Measurements from ENCODE around the gene DPH1.
"Not testable (repeated sequence)": the region's sequence is repeated elsewhere in the genome, so short reads cannot be mapped to it uniquely, and the experiment has no call there.

DPH1 gene

DNA sequence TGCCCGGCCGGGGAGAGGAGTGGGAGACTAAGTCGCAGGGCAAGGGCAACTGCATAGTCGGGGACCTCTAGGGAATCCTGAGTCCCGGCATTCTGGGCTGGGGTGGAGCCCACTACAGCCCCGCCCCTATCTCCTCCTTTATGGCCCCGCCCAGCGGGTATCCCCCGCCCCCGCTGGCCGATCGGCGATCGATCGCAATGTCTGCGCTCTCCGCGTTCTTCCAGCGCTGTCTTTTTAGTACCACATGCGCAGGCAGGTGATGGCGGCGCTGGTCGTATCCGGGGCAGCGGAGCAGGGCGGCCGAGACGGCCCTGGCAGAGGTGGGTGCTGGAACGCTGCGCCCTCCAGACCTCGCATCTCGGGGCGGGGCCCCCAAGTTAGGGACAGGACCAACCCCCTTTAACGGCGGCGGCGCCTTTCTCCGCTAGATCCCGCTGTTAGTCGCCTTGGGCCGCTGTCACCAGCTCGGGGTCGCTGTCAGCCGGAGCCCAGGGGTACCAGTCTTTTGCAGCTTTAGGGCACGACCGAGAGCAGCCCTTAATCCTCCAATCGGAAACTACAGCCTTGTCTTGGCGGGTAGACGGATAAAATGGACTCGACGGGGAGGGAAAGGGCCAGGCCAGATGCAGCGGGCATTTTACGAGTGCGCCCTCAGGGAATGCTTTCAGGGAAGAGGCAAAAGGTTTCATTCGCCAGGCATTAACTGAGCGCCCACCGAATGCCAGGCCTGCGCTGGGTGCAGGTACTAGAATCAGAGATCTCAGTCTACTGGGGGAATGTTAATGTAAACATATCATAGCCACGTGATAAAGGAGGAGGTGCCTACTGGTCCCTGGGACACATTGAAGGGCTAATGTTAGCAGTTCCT lies at the start of gene DPH1:
TSS of gene DPH1 (plus strand) at position 243 of the 868 bp plus-strand sequence. CDS start at position 260, 17 bp downstream.
- Histone ChIP-seq H3K4me3 (IDR thresholded peaks at IDR 0.05; ENCODE audit: insufficient read depth, low read depth, low read length) (no peak within 1 kb of the TSS), H2AFZ (ENCODE audit: low read depth) (peak within 1 kb of the TSS; percentile 63; the same call in 1 of the 2 replicates), H3K79me2 (ENCODE audit: insufficient read depth, low read depth) (no peaks in the 10 kb centered on the region; the same call in 1 of the 2 replicates), H3K36me3 (ENCODE audit: insufficient read depth) (no peaks in the 10 kb centered on the region), H3K4me2 (peak within 1 kb of the TSS; percentile 84), H3K27ac (peak within 1 kb of the TSS; percentile 23; the same call in 1 of the 2 replicates), H3K9ac (peak within 1 kb of the TSS; percentile 56; the same call in 1 of the 2 replicates), H4K20me1 (ENCODE audit: insufficient read depth) (no peaks in the 10 kb centered on the region), H3K4me1 (ENCODE audit: low read depth, poor library complexity, severe bottlenecking) (peaks cover 3% of the 10 kb centered on the region), H3K27me3 (ENCODE audit: insufficient read depth, low read depth) (peaks cover 14% of the 10 kb centered on the region; the same call in 1 of the 2 replicates)
- TF ChIP-seq, protein P1, sequence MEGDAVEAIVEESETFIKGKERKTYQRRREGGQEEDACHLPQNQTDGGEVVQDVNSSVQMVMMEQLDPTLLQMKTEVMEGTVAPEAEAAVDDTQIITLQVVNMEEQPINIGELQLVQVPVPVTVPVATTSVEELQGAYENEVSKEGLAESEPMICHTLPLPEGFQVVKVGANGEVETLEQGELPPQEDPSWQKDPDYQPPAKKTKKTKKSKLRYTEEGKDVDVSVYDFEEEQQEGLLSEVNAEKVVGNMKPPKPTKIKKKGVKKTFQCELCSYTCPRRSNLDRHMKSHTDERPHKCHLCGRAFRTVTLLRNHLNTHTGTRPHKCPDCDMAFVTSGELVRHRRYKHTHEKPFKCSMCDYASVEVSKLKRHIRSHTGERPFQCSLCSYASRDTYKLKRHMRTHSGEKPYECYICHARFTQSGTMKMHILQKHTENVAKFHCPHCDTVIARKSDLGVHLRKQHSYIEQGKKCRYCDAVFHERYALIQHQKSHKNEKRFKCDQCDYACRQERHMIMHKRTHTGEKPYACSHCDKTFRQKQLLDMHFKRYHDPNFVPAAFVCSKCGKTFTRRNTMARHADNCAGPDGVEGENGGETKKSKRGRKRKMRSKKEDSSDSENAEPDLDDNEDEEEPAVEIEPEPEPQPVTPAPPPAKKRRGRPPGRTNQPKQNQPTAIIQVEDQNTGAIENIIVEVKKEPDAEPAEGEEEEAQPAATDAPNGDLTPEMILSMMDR (conservative IDR thresholded peaks at IDR 0.05; ENCODE audit: low read depth, low read length), result no peak; the same call in 1 of the 2 replicates

DNA sequence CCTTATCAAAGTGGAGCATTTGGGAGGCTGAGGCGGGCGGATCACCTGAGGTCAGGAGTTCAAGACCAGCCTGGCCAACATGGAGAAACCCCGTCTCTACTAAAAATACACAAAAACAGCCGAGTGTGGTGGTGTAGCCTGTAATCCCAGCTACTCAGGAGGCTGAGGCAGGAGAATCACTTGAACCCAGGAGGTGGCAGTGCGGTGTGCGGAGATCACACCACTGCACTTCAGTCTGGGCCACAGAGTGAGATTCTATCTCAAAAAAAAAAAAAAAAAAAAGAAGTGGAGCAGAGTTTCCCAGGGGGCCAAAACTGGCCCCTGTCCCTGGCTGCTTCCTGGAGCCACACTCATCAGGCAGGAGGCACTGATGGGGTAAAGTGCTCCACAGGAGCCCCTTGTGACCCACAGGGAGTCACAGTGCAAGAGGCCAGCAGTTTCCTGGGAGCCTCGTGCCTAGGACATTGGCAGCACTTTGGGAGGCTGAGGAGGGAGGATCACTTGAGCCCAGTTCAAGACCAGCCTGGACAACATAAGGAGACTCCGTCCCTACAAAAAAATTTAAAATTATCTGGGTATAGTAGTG lies 49.2 kb upstream of the DPH1 start:
- no peak overlapping the region for H3K4me3 ChIP-seq (IDR thresholded peaks at IDR 0.05; ENCODE audit: insufficient read depth, low read depth, low read length)
- H3K79me2 ChIP-seq (ENCODE audit: insufficient read depth, low read depth), result no peaks in the 10 kb centered on the region
- H3K4me1 ChIP-seq (ENCODE audit: low read depth, poor library complexity, severe bottlenecking), result peaks cover 26% of the 10 kb centered on the region
- no peak overlapping the region for H3K9ac ChIP-seq
- H3K27ac ChIP-seq, result no peak overlapping the region
- H3K27me3 ChIP-seq (ENCODE audit: insufficient read depth, low read depth), result no peaks in the 10 kb centered on the region
- H4K20me1 ChIP-seq (ENCODE audit: insufficient read depth), result no peaks in the 10 kb centered on the region
- H2AFZ ChIP-seq (ENCODE audit: low read depth), result no peak overlapping the region
- TF ChIP-seq, protein P1 (conservative IDR thresholded peaks at IDR 0.05; ENCODE audit: low read depth, low read length), result no peak
- no peak overlapping the region for H3K4me2 ChIP-seq
- no peaks in the 10 kb centered on the region for H3K36me3 ChIP-seq (ENCODE audit: insufficient read depth)

DNA sequence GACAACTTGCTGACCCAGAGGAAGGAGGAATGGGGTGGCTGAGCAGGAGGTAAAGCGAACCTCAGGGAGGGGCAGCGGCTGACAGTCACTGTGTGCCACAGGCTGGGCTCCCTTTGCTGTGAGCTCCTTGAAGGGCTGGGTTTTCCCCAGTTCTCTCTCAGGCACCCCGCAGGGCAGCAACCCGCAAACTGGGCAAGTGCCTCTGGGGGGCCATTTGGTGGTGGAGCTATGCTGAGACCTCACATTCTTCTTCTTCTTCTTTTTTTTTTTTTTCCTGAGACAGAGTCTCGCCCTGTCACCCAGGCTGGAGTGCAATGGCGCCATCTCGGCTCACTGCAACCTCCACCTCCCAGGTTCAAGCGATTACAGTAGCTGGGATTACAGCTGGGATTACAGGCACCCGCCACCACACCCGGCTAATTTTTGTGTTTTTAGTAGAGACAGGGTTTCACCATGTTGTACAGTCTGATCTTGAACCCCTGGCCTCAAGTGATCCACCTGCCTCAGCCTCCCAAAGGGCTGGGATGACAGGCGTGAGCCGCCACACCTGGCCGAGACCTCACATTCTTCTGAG lies 47.1 kb upstream of the DPH1 start:
- H3K79me2 ChIP-seq (ENCODE audit: insufficient read depth, low read depth), result not testable (repeated sequence)

GRCh38 chr17:1985093-1985492 lies 44.9 kb upstream of the DPH1 start:
- peaks cover 20% of the 10 kb centered on the region for H3K4me1 ChIP-seq (ENCODE audit: low read depth, poor library complexity, severe bottlenecking)

More for the DNA sequence above, 47.1 kb upstream of the DPH1 start:
- not testable (repeated sequence) for H3K27me3 ChIP-seq (ENCODE audit: insufficient read depth, low read depth); H3K27ac ChIP-seq; H4K20me1 ChIP-seq (ENCODE audit: insufficient read depth); H3K4me3 ChIP-seq (IDR thresholded peaks at IDR 0.05; ENCODE audit: insufficient read depth, low read depth, low read length); H3K9ac ChIP-seq; H3K36me3 ChIP-seq (ENCODE audit: insufficient read depth)
- Histone ChIP-seq H3K4me1 (ENCODE audit: low read depth, poor library complexity, severe bottlenecking) (peaks cover 20% of the 10 kb centered on the region), H3K4me2 (peak overlapping the region; percentile 42), H2AFZ (ENCODE audit: low read depth) (peak overlapping the region; percentile 59)

More at GRCh38 chr17:1985093-1985492, 44.9 kb upstream of the DPH1 start:
- H3K27ac ChIP-seq, result no peak overlapping the region
- H3K36me3 ChIP-seq (ENCODE audit: insufficient read depth), result no peaks in the 10 kb centered on the region
- H3K4me2 ChIP-seq, result no peak overlapping the region
- H4K20me1 ChIP-seq (ENCODE audit: insufficient read depth), result no peaks in the 10 kb centered on the region
- TF ChIP-seq, protein P1 (conservative IDR thresholded peaks at IDR 0.05; ENCODE audit: low read depth, low read length), result no peak
- H3K9ac ChIP-seq, result no peak overlapping the region
- H3K27me3 ChIP-seq (ENCODE audit: insufficient read depth, low read depth), result peaks cover 3% of the 10 kb centered on the region; the same call in 1 of the 2 replicates
- H2AFZ ChIP-seq (ENCODE audit: low read depth), result no peak overlapping the region
- no peaks in the 10 kb centered on the region for H3K79me2 ChIP-seq (ENCODE audit: insufficient read depth, low read depth)
- no peak overlapping the region for H3K4me3 ChIP-seq (IDR thresholded peaks at IDR 0.05; ENCODE audit: insufficient read depth, low read depth, low read length)
